ENCODE measurements around the gene OXTR. TPM values are rescaled to one million over a fixed set of nuclear protein-coding genes. Genes with fewer than 3 reads are reported as not detected.

The OXTR gene
- total RNA-seq, 1 experiment from 2014 or later, result 3.6 TPM

GRCh38 chr3:8778475-8778874 is 9.1 kb upstream of the OXTR start:
- H3K9me3 Mint-ChIP-seq, result 0 out of 2 replicates have a peak, but pooled peaks cover under 1% of the 10 kb centered on the region
- ATAC-seq, result no peak
- no peak overlapping the region for H3K27ac Mint-ChIP-seq
- H3K27me3 Mint-ChIP-seq (ENCODE audit: low read depth), result 0 out of 2 replicates have a peak, but pooled peaks cover 3% of the 10 kb centered on the region
- DNase-seq (ENCODE audit: low spot score), result no peak
- H3K4me1 Mint-ChIP-seq, result peaks cover 5% of the 10 kb centered on the region; the same call in 1 of the 2 replicates
- CTCF ChIA-PET, result interaction anchor here (3.9 kb wide), 1 partner anchor 9 kb away, joined by 23 read pairs; the partner anchor contains the start of gene OXTR
- H3K36me3 Mint-ChIP-seq, result no peaks in the 10 kb centered on the region
- TF ChIP-seq AFF4 (CRISPR knock-in tag; IDR thresholded peaks at IDR 0.05; ENCODE audit: borderline replicate concordance) (no peak), ZNF396 (CRISPR knock-in tag; IDR thresholded peaks at IDR 0.05; ENCODE audit: borderline replicate concordance) (no peak), NR3C1 (CRISPR knock-in tag; conservative IDR thresholded peaks at IDR 0.05; ENCODE audit: low read depth) (no peak)
- POLR2A ChIA-PET, result no interaction called here
- H3K4me3 Mint-ChIP-seq, result no peak overlapping the region

GRCh38 chr3:8777978-8778267 is 8.5 kb upstream of the OXTR start:
- Mint-ChIP-seq H3K27ac (no peak overlapping the region), H3K4me1 (peaks cover 5% of the 10 kb centered on the region; the same call in 1 of the 2 replicates), H3K27me3 (ENCODE audit: low read depth) (0 out of 2 replicates have a peak, but pooled peaks cover 3% of the 10 kb centered on the region), H3K36me3 (no peaks in the 10 kb centered on the region), H3K4me3 (no peak overlapping the region), H3K9me3 (0 out of 2 replicates have a peak, but pooled peaks cover 3% of the 10 kb centered on the region)
- ChIA-PET POLR2A (no interaction called here), CTCF (interaction anchor here (3.9 kb wide), 1 partner anchor 9 kb away, joined by 23 read pairs; the partner anchor contains the start of gene OXTR)
- DNase-seq (ENCODE audit: low spot score) (no peak), ATAC-seq (no peak)
- no peak for TF ChIP-seq ZNF512 (CRISPR knock-in tag; IDR thresholded peaks at IDR 0.05; ENCODE audit: borderline replicate concordance)
- no peak for TF ChIP-seq GRHL2 (CRISPR knock-in tag; IDR thresholded peaks at IDR 0.05; ENCODE audit: insufficient replicate concordance, severe bottlenecking)
- no peak for TF ChIP-seq ZNF532 (CRISPR knock-in tag; IDR thresholded peaks at IDR 0.05; ENCODE audit: borderline replicate concordance)
- no peak for TF ChIP-seq ZMAT4 (CRISPR knock-in tag; IDR thresholded peaks at IDR 0.05)
- TF ChIP-seq GABPB1 (CRISPR knock-in tag; IDR thresholded peaks at IDR 0.05), result no peak
- no peak for TF ChIP-seq TP53 (CRISPR knock-in tag; IDR thresholded peaks at IDR 0.05)
- TF ChIP-seq ELF4 (CRISPR knock-in tag; IDR thresholded peaks at IDR 0.05; ENCODE audit: low read depth), result no peak
- TF ChIP-seq ZNF121 (CRISPR knock-in tag; IDR thresholded peaks at IDR 0.05), result no peak
- TF ChIP-seq CREM (CRISPR knock-in tag; IDR thresholded peaks at IDR 0.05), result no peak
- TF ChIP-seq SMAD3 (CRISPR knock-in tag; IDR thresholded peaks at IDR 0.05; ENCODE audit: borderline replicate concordance), result no peak
- no peak for TF ChIP-seq E2F4 (CRISPR knock-in tag; IDR thresholded peaks at IDR 0.05; ENCODE audit: borderline replicate concordance, low read depth)
- TF ChIP-seq ZNF232 (CRISPR knock-in tag; IDR thresholded peaks at IDR 0.05), result no peak
